ENCODE results near the gene NLGN1. TPM values are rescaled to one million over a fixed set of nuclear protein-coding genes. Genes with fewer than 3 reads are reported as not detected.

Gene NLGN1
- total RNA-seq, 1 donor from 2014 or later = 50.2 TPM

GRCh38 chr3:174280186-174280585 lies 882.6 kb downstream of the NLGN1 start:
- Mint-ChIP-seq H3K4me3 (ENCODE audit: unreplicated experiment) (no peak overlapping the region), H3K27me3 (ENCODE audit: unreplicated experiment) (peaks cover 2% of the 10 kb centered on the region), H3K36me3 (ENCODE audit: unreplicated experiment) (no peaks in the 10 kb centered on the region), H3K27ac (ENCODE audit: unreplicated experiment) (no peak overlapping the region), H3K4me1 (ENCODE audit: low read depth, unreplicated experiment) (no peaks in the 10 kb centered on the region), H3K9me3 (ENCODE audit: unreplicated experiment) (no peaks in the 10 kb centered on the region)
- DNase-seq = no peak
- TF ChIP-seq CTCF (IDR thresholded peaks at IDR 0.05; ENCODE audit: partially characterized antibody, unreplicated experiment) = no peak

GRCh38 chr3:174285242-174285864 lies 887.8 kb downstream of the NLGN1 start:
- DNase-seq = no peak
- H3K27me3 Mint-ChIP-seq (ENCODE audit: unreplicated experiment) = no peaks in the 10 kb centered on the region
- no peaks in the 10 kb centered on the region for H3K4me1 Mint-ChIP-seq (ENCODE audit: low read depth, unreplicated experiment)
- H3K9me3 Mint-ChIP-seq (ENCODE audit: unreplicated experiment) = no peaks in the 10 kb centered on the region
- no peak for TF ChIP-seq CTCF (IDR thresholded peaks at IDR 0.05; ENCODE audit: partially characterized antibody, unreplicated experiment)
- H3K36me3 Mint-ChIP-seq (ENCODE audit: unreplicated experiment) = no peaks in the 10 kb centered on the region
- no peak overlapping the region for H3K4me3 Mint-ChIP-seq (ENCODE audit: unreplicated experiment)
- H3K27ac Mint-ChIP-seq (ENCODE audit: unreplicated experiment) = no peak overlapping the region

GRCh38 chr3:174287705-174288104 lies 890.2 kb downstream of the NLGN1 start:
- H3K4me1 Mint-ChIP-seq (ENCODE audit: low read depth, unreplicated experiment) = no peaks in the 10 kb centered on the region
- no peak overlapping the region for H3K4me3 Mint-ChIP-seq (ENCODE audit: unreplicated experiment)
- no peaks in the 10 kb centered on the region for H3K9me3 Mint-ChIP-seq (ENCODE audit: unreplicated experiment)
- no peaks in the 10 kb centered on the region for H3K36me3 Mint-ChIP-seq (ENCODE audit: unreplicated experiment)
- no peak for DNase-seq
- no peaks in the 10 kb centered on the region for H3K27me3 Mint-ChIP-seq (ENCODE audit: unreplicated experiment)
- H3K27ac Mint-ChIP-seq (ENCODE audit: unreplicated experiment) = no peak overlapping the region
- TF ChIP-seq CTCF (IDR thresholded peaks at IDR 0.05; ENCODE audit: partially characterized antibody, unreplicated experiment) = no peak

- no peak for DNase-seq
- H3K27ac Mint-ChIP-seq (ENCODE audit: unreplicated experiment) = no peak overlapping the region
- no peaks in the 10 kb centered on the region for H3K9me3 Mint-ChIP-seq (ENCODE audit: unreplicated experiment)
- H3K27me3 Mint-ChIP-seq (ENCODE audit: unreplicated experiment) = peaks cover 2% of the 10 kb centered on the region
- no peak for TF ChIP-seq CTCF (IDR thresholded peaks at IDR 0.05; ENCODE audit: partially characterized antibody, unreplicated experiment)
- no peaks in the 10 kb centered on the region for H3K36me3 Mint-ChIP-seq (ENCODE audit: unreplicated experiment)
- H3K4me3 Mint-ChIP-seq (ENCODE audit: unreplicated experiment) = no peak overlapping the region
- peaks cover 4% of the 10 kb centered on the region for H3K4me1 Mint-ChIP-seq (ENCODE audit: low read depth, unreplicated experiment)
Measured at GRCh38 chr3:174294616-174295015, 897.1 kb downstream of the NLGN1 start.

- no peak overlapping the region for H3K27ac Mint-ChIP-seq (ENCODE audit: unreplicated experiment)
- peaks cover 2% of the 10 kb centered on the region for H3K27me3 Mint-ChIP-seq (ENCODE audit: unreplicated experiment)
- no peaks in the 10 kb centered on the region for H3K9me3 Mint-ChIP-seq (ENCODE audit: unreplicated experiment)
- DNase-seq = no peak
- no peaks in the 10 kb centered on the region for H3K36me3 Mint-ChIP-seq (ENCODE audit: unreplicated experiment)
- peaks cover 4% of the 10 kb centered on the region for H3K4me1 Mint-ChIP-seq (ENCODE audit: low read depth, unreplicated experiment)
- TF ChIP-seq CTCF (IDR thresholded peaks at IDR 0.05; ENCODE audit: partially characterized antibody, unreplicated experiment) = no peak
- H3K4me3 Mint-ChIP-seq (ENCODE audit: unreplicated experiment) = no peak overlapping the region
Measured at GRCh38 chr3:174295306-174296092, 898.0 kb downstream of the NLGN1 start.
